Urothelium cell line (cell line): Measurements from ENCODE around the gene PPP1R11.

ENCODE experiments used
- DNase-seq: peaks from one replicate; pipeline ENCODE4 v3.0.0; 2011; ENCODE audit warnings: low spot score, mixed read lengths
- FAIRE-seq: peaks from 2 replicates; lab custom pipeline; 2011; peaks lifted over from hg19 to GRCh38; lab: Jason Lieb, UNC

PPP1R11 gene

DNA sequence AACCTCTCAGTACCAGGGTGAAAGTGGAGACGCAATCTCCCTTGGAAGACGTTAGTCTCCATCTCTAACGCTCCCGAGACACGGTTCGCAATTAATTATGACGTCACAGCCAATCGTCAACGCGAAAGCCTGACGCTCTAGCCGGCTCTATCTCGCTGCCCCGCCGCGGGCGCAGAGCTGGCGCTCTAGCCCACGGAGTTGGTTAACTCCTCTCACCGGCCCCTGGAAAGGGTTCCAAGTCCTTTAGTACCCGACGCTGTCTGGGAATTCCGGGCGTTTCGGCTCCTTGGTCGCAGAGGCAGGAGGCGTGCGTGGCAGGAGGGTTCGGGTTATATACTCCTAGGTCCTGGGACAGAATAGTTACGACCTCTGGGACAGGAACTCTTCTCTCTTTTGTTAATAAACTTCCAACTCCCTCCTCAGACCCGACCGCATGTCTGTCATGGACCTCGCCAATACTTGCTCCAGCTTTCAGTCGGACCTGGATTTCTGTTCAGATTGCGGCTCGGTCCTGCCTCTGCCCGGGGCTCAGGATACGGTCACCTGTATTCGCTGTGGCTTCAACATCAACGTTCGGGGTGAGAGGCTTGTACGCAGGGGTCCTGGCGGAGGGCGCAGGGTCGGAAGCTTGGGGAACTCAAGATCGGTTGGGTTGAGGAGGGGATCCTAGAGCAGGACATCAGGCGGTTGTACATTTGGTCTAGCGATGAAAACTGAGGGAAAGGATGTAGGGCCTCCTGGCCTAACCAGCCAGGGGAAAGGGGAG is 5.7 kb upstream of the PPP1R11 start, which contains the start of gene POLR1H:
POLR1H (plus strand) TSS at position 174 of the 766 bp plus-strand sequence; CDS start at position 434, 260 bp downstream.
- FAIRE-seq (no peak), DNase-seq (peak; percentile 96)

DNA sequence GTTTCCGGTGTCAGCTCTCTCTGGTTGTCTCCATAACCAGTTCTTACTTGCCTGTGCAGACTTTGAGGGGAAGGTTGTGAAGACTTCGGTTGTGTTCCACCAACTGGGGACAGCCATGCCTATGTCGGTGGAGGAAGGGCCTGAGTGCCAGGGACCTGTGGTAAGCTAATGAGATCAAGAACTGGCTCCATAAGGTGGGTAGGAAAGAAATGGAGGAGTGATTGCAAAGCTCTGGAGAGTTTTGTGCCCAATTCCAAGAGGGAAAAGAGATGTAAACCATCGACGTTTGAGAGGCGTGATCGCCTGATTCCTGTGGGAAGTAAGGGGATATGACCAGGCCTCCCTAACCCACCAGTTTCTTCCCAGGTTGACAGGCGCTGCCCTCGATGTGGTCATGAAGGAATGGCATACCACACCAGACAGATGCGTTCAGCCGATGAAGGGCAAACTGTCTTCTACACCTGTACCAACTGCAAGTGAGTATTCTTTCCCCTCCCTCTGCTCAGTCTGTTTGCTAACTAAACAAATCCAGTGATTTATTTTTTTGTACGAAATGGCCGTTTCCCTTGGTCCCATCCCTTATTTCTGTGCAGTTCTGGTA is 5.0 kb upstream of the PPP1R11 start:
- peak; percentile 13 for DNase-seq
- FAIRE-seq: no peak

DNA sequence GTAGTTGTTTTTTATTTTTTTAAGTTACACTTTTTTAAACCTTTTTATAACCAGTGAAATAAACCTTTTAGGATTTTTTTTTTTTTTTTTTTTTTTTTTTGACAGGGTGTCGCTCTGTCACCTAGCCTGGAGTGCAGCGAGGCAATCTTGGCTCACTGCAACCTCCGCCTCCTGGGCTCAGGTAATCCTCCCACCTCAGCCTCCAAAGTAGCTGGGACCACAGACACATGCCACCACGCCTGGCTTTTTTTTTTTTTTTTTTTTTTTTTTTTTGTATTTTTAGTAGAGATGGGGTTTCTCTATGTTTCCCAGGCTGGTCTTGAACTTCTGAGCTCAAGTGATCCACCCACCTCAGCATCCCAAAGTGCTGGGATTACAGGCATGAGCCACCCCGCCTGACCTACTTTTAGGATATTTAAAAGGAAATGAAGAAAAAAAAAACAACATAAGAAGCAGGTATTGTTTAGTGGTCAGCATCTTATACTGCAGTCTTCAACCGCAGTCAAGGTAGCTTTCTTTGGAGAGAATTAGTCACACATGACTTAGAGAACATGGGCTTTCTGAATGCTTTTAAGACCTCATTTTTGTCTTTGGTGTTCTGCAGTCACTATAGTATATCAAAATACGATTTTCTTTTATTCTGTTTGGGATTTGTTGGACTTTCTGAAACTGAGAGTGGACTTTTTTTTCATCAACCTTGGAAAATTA is 4.4 kb upstream of the PPP1R11 start:
- FAIRE-seq: no peak
- DNase-seq: no peak

DNA sequence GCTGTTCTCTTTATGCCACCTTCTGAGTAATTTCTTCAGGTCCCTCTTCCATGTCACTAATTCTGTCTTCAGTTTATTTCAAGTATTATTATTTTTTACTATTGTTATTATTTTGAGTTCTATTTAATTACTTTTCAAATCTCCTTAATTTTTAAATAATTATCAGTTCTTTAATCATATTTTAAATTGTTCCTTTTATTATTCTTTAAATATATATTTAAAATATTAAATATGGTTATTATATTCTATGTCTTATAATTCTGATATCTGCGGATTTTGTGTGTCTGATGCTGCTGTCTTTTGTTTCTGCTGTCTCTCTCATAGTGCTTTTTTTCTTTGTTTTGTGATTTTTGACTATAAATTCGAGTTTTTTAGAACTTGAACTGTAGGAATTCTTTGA is 3.7 kb upstream of the PPP1R11 start:
- DNase-seq: no peak
- no peak for FAIRE-seq

DNA sequence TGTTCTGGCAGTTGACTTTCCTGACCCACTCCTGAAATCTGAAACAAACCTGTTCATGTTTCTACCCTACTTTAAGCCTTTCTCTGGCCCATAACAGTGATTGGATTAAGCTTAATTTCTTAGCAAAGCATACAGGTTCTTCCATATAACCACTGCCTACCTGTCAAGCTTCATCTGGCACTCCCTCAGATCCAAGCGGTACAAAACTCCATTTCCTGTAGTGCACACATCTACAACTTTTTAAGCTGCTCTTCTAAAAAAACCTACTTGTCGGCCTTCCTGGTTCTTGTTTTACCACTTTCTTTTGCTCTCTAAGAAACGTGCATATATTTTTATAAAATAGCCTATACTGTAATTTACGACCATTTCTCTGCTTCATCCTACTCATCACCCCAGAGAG is 916 bp upstream of the PPP1R11 start:
- no peak for DNase-seq

DNA sequence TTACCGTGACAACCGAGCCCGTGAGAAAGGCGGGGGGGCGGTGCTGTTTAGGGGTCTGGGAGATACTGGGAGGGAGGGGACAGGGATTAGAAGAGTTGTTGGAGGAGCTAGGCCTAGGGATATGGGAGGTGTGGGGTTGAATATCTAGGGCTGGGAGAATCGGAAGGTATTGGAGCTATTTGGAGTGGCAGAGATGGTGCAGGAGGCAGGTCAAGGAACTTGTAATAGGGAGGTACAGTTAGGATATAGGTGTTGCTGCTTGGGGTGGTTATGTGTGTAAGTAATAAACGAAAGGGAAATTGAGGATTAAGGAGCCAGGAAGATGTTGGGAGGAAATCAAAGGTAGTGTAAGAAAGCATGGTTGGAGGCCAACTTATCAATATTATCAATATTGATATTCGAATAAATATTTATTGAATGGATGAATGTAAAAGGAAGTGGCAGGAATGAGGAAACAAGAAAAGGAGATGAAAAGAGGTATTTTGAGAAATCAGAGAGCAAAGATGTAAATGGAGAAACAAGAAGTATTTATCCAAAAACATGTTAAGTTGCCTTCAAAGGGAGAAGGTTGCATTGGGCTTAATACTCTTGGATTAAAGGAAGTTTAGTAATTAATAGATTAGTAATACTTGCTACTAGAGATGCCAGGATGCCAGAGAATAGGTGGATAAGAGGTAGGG is 602 bp downstream of the PPP1R11 start:
- no peak for DNase-seq

More for the DNA sequence above, 916 bp upstream of the PPP1R11 start:
- no peak for FAIRE-seq

DNA sequence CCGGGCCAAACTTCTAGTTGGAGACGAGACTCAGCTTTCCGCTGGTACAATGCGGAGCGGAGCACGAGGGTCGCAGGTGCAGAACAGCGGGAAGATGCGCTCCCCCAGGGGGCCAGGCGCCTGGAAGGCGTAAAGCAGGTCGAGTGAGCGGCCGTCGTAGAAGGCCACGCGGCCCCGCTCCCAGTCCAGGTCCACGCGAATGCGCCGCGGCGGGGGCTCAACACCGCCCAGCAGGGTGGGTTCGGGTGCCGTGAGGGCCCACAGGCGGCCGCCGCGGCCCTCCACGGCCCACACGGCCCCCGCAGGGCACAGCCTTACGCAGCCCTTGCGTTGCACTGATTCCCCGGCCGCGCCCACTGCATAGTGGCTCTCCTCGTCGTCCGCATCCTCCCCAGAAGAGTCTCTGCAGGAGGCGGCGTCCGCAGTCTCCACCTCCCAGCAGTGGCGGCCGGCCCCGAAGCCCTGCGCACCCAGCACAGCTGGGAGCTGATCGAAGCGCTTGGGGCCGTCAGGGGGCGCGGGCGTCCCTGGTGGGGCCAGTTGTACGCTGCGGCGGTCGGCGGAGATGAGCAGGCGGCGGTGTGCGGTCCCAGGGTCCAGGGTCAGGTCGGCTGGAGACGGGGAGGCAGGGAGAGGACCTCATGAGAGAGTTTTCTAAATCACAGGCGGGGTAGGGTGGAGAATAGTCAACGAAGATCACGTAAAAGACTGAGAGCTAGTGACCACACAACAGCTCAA is 4.3 kb downstream of the PPP1R11 start:
- no peak for DNase-seq
- FAIRE-seq: no peak

More for the DNA sequence above, 602 bp downstream of the PPP1R11 start:
- FAIRE-seq: no peak

DNA sequence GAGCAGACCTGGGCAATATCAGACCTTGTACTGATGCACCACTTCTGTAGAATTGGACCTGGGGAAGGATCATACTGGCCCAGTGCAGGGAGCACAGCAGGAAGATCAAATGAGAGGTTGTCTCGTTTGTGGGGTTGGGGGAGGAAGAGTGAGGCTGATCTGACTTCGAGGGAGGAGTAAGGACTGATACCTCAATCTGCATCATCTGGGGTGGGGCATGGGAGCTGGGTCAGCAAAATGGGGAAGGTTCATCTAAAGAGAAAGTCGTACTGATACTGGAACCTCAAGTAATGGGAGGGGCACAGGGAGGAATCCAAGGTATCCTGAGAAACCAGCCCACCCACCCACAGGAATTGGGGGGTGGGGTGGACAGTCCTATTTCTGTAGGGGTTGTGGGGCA is 4.9 kb downstream of the PPP1R11 start:
- DNase-seq: no peak
- no peak for FAIRE-seq

DNA sequence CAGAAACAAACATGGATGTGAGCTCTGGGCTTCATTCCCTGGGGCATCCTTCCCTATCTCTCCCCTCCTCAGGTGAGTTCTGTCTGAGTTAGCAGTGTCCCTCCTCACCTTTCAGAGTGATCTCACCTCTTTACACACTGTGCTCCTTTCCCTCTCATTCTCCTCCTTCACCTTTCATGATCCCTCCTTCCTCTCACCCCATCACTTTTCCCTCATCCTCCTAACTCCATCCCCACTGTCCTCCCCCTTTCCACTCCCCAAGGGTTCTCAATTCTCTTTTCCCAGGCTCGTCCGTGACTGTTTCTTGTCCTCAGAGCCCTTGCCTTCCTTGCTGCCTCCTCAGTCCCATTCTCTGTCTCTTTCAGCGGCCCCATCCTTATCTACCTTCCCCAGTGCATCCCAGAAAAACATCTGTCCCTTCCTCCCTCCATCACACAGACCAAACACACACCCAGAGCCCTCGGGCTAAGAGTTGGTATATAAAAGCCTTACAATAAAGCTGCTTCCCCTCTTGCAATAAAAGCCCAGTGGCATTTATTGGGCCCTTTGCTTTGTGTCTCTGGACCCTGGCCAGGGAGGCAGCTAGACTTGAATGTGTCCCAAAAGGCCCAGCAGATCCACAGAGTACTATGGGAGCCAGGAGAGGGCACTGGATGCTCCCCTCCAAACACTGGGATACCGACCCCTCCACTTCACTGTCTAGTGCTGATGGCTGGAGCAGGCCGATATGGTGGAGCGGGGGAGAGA is 6.7 kb downstream of the PPP1R11 start:
- no peak for FAIRE-seq

DNA sequence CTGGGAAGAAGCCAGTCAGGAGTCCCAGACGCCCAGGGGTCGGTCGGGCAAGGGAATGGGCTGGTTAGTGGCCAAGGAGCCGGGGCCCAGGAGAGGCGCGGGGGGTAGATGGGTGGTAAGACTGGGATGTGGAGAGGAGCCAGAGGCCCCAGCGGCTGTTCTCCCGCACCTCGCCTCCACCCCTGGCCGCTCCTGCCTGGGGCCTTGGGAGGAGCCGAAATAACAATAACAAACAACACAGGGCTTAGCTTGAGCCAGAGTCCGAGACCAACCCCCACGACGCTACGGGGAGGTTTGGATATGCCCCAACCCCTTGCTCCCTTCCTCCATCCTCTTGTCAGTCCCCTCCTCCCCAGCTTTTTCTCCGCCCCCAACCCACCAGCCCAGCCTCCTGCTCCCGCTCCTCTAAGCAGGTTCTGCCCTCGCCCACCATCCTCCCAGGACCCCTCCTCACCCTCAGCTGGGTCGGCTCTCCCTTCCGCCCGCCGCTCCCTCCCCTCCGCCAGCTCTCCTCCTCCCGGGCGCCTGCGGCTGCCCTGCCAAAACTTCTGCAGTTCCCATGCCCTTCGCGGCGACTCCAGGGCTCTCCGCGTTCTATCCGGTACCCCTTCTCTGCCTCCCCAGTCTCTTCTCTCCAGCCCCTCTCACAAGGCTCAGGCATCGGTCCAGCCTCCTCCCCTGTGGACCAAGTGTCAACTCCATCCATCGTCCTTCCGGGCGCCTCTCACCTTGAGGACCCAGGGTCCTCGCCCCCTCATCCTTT is 7.5 kb downstream of the PPP1R11 start:
- no peak for FAIRE-seq

More for the DNA sequence above, 6.7 kb downstream of the PPP1R11 start:
- DNase-seq: no peak

DNA sequence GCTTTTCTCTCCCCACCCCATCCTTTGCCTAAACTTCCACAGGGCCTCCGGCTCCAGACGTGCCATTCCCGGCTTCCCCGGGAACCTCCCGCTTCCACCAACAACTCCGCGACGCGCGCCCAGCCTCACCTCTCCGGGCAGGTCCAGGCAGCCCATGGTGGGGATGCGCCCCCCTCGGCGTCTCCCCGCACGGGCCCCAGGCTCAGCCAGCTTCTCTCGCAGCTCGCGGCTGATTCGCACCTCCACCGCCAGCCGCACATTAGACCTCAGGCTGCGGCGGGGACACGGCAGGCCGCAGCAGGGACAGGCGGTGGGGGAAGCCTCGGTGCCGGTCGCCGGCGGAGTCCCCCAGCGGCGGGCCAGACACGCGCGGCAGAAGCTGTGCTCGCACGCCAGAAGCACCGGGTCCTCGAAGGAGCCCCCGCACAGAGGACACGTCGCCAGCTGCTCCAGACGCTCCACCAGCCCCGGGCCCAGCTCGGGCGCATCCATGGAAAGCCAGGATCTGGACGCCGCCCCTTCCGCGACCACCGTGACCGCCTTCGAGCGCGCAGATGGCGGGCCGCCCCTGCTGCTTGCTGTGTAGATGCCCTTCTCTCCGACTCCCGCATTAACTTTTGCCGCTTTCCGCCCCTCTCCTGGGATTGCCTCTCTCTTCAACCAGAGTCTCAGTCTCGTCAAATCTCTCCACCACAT is 8.2 kb downstream of the PPP1R11 start, which contains the start of gene RNF39:
RNF39 (minus strand) TSS at position 676 of the 696 bp plus-strand sequence; CDS start at position 492, 184 bp downstream.
- DNase-seq (no peak), FAIRE-seq (no peak)

More for the DNA sequence above, 7.5 kb downstream of the PPP1R11 start:
- DNase-seq: no peak

DNA sequence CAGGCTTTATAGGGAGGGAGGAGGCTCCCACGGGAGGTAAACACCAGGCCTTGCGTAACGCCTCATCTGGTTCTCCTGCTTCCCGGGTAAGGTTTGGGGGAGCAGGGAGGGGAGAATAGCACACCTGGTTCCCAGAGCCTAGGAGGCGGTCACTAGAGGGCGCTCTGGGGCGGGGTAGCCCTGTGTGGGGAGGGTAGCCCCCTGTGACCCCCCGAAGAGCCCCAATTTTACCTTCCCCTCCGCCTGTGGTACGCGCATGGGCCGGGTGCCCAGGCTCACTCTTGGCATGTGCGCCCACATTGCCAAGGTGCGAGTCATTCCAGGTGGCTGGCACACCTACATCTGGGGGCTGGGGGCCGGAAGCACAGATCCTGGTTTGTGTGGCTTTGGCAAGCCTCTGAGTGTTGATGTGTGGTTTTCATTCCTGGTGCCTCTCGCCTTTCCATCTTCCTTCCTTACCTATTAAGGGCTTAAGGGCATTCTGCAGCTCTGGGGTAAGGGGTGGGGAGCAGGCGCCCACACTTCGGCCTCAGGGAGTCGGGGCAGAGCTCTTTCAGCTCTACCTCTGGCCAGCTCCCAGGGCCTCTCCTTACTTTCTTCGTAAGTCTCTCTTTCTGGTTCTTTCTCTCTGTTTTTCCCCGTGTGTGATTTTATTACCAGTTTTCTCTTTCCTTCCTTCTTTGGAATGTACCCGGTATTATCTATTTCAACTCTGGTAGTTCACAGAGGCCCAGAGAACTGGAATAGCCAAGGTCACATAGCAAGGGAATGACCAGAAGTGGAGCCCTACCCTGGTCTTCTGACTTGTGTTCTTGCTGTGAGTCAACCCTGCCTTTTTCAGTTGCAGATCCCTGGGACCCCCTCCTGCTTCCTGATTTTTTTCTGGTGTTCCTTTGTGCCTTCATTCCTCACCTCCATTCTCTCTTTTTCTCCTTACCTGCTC is 9.1 kb downstream of the PPP1R11 start:
- FAIRE-seq (no peak), DNase-seq (peak; percentile 79)

DNA sequence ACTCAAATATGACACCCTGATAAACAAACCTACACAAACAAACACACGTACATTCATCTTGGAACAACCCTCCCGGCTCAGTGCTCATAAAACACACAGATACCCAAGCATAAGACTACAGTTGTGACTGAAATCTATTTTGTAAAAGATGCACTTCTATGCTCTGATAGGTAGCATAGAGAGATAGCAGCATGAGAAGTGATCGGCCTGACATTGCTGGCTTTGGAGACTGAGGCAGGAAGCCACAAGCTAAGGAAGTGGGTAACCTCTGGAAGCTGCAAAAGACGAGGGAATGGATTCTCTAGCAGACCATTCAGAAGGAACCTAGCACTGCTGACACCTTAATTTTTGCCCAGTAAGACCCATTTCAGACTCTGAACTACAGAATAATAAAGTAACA is 10.2 kb downstream of the PPP1R11 start:
- no peak for DNase-seq
- no peak for FAIRE-seq

DNA sequence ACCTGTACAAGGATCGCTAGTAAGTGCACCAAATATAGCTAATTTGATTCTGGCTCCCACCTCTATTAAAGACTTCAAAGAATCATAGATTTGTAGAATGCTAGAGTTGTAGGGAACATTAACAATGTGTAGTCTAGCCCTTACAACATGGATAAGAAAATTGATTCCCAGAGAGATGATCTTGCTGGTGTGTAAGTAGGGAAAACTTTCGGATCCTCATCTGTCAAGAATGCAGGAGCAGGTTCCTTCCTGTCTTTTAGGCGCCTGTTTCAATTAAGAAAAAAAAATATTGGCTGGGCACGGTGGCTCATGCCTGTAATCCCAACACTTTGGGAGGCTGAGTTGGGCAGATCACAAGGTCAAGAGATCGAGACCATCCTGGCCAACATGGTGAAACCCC is 20.9 kb downstream of the PPP1R11 start:
- FAIRE-seq (no peak), DNase-seq (no peak)

DNA sequence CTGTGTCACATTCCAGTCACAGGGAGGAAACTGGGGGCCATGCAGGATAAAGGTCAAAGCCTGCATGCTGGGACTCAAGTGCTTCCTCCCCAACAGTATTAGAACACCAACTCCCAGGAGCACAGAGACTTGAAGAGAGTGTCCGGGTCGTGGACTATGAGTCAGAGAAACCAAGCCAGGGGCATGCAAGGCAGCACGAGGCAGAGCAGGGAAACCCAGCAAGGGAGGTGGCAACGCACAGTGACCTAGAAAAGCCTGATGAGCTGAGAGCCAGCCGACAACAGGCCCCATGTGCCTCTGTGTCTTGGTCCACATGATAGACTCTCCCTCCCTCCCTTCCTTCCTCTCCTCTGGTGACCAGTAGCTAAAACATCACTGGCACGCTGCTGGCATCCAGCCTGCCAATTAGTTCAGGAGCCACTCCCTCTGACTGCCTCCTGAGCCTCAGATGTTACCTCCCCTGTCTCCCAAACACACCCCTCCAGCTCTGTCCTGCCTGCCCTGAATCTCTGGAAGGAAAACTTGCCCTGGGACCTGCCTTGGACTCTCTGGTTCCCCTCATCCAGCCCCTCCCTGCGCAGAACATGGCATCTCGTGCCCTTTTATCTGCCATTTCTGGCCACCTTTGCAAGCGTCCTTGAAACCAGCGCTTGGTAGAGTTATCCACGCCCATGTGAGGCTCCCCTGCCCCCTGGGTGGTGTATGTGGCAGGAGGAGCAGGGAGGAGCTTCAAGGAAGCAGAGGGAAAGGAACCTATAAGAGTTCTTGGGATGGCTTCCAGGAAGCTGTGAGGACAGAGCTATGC is 24.8 kb downstream of the PPP1R11 start:
- peak; percentile 40 for DNase-seq
- FAIRE-seq: no peak

DNA sequence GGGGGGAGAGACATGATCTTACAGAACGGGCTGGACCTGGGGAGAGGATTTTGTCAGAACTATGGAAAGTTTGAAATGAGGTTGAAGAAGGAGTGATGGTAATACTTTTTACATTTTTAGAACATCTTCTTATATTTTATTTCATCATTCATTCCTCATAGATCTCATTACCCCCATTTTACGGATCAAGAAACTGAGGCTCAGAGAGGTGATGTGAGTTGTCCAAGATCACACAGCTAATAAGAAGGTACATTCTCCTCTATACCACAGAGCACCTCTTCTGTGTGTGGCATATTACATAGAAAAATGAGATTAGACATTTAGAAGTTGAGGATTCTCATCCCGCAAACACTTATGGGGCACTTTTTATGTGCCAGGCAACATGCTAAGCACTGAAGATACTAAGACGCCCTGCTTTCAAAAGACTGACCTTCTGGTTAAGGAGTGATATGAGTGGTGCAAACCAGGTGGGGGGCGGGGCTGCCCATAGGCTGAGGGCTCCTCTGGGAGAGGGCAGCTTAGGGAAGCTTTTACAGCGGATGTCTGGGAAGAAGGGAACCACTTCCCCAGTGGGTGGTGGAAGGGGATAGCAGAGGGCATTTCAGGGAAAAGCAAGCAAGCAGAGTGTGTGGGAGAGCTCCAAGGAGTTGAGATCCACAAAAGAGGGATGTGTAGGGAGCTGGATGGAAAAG is 26.0 kb downstream of the PPP1R11 start:
- no peak for FAIRE-seq
- DNase-seq: no peak
